Measurements from ENCODE around the gene JMJD8.
A peak's percentile ranks its signal among the peaks of the same experiment; 100 is the strongest.

The JMJD8 gene

GRCh38 chr16:709566-710499, 25.7 kb upstream of the JMJD8 start:
- no peak for DNase-seq (ENCODE audit: low read depth in 2 of 2)

- no peak for DNase-seq (ENCODE audit: low read depth in 2 of 2)
These were observed 24.8 kb upstream of the JMJD8 start for GRCh38 chr16:708959-709358.

GRCh38 chr16:708019-708418, 23.9 kb upstream of the JMJD8 start:
- no peak for DNase-seq (ENCODE audit: low read depth in 2 of 2)

- no peak for DNase-seq (ENCODE audit: low read depth in 2 of 2)
These were observed 23.0 kb upstream of the JMJD8 start for GRCh38 chr16:707062-707538.

GRCh38 chr16:706189-707061, 22.3 kb upstream of the JMJD8 start:
- no peak for DNase-seq (ENCODE audit: low read depth in 2 of 2)

GRCh38 chr16:705431-706188, 21.5 kb upstream of the JMJD8 start, which contains the start of gene FBXL16:
TSS of gene FBXL16 (minus strand) at chr16:705801. CDS start at chr16:697405, 8,396 bp downstream.
- no peak for DNase-seq (ENCODE audit: low read depth in 2 of 2)

GRCh38 chr16:704552-705380, 20.6 kb upstream of the JMJD8 start:
- no peak for DNase-seq (ENCODE audit: low read depth in 2 of 2)

GRCh38 chr16:704047-704446, 19.9 kb upstream of the JMJD8 start:
- DNase-seq (ENCODE audit: low read depth in 2 of 2), result no peak

- DNase-seq (ENCODE audit: low read depth in 2 of 2), result no peak
These were observed 19.3 kb upstream of the JMJD8 start for GRCh38 chr16:703406-703805.

- no peak for DNase-seq (ENCODE audit: low read depth in 2 of 2)
These were observed 18.2 kb upstream of the JMJD8 start for GRCh38 chr16:702341-702740.

- DNase-seq (ENCODE audit: low read depth in 2 of 2), result no peak
These were observed 16.8 kb upstream of the JMJD8 start for GRCh38 chr16:700684-701584.

- DNase-seq (ENCODE audit: low read depth in 2 of 2), result no peak
These were observed 15.0 kb upstream of the JMJD8 start for GRCh38 chr16:698911-699671.

- DNase-seq (ENCODE audit: low read depth in 2 of 2), result peak; percentile 43 to 63
These were observed 11.4 kb upstream of the JMJD8 start for GRCh38 chr16:695355-696089.

GRCh38 chr16:694863-695354, 10.8 kb upstream of the JMJD8 start:
- DNase-seq (ENCODE audit: low read depth in 2 of 2), result no peak

- no peak for DNase-seq (ENCODE audit: low read depth in 2 of 2)
These were observed 10.2 kb upstream of the JMJD8 start for GRCh38 chr16:694187-694862.

GRCh38 chr16:693766-694165, 9.6 kb upstream of the JMJD8 start:
- DNase-seq (ENCODE audit: low read depth in 2 of 2), result no peak

- no peak for DNase-seq (ENCODE audit: low read depth in 2 of 2)
These were observed 9.2 kb upstream of the JMJD8 start for GRCh38 chr16:693364-693763.

All from stimulated activated CD8-positive, alpha-beta memory T cell treated with anti-CD3 and anti-CD28 coated beads, Interleukin-15, amount 100 ng/mL, for 48 hours (primary cell).